ENCODE measurements around the gene CACNA2D1. TPM values are rescaled to one million over a fixed set of nuclear protein-coding genes. Genes with fewer than 3 reads are reported as not detected.

The CACNA2D1 gene
- total and polyA plus RNA-seq, 4 donors: 4.5 to 40.7 (median 24.3) TPM

GRCh38 chr7:82010416-82010815 is 433.2 kb downstream of the CACNA2D1 start:
- DNase-seq (no peak), ATAC-seq (ENCODE audit: low FRiP score) (no peak)
- H3K27me3 ChIP-seq (ENCODE audit: control insufficient read depth in 1 of 2, insufficient read depth in 2 of 2, low read length in 1 of 2): no peaks in the 10 kb centered on the region
- H3K4me1 ChIP-seq (ENCODE audit: control insufficient read depth in 1 of 2, insufficient read depth in 2 of 2, low read length in 2 of 2): no peaks in the 10 kb centered on the region
- intact Hi-C loops (cut with DNase I): no loop called here
- H3K36me3 ChIP-seq (ENCODE audit: control insufficient read depth in 1 of 2, insufficient read depth in 2 of 2, low read length in 1 of 2): no peaks in the 10 kb centered on the region
- H3K27ac ChIP-seq (ENCODE audit: low read depth in 1 of 2, low read length in 2 of 2): no peak overlapping the region
- H3K4me3 ChIP-seq (ENCODE audit: low read length in 2 of 2): no peak overlapping the region
- H3K9me3 ChIP-seq (ENCODE audit: control insufficient read depth, low read length): no peaks in the 10 kb centered on the region
- WGBS, 2 donors: 85 to 93% methylated on average over 1 of the region's 1 CpG

- H3K9me3 ChIP-seq (ENCODE audit: control insufficient read depth, low read length): no peaks in the 10 kb centered on the region
- ATAC-seq (ENCODE audit: low FRiP score) (no peak), DNase-seq (no peak)
- WGBS, 2 donors: 42 to 47% methylated on average over 3 of the region's 3 CpGs
- H3K36me3 ChIP-seq (ENCODE audit: control insufficient read depth in 1 of 2, insufficient read depth in 2 of 2, low read length in 1 of 2): no peaks in the 10 kb centered on the region
- no peak overlapping the region for H3K27ac ChIP-seq (ENCODE audit: low read depth in 1 of 2, low read length in 2 of 2)
- intact Hi-C loops (cut with DNase I): no loop called here
- H3K27me3 ChIP-seq (ENCODE audit: control insufficient read depth in 1 of 2, insufficient read depth in 2 of 2, low read length in 1 of 2): no peaks in the 10 kb centered on the region
- no peak overlapping the region for H3K4me3 ChIP-seq (ENCODE audit: low read length in 2 of 2)
- no peaks in the 10 kb centered on the region for H3K4me1 ChIP-seq (ENCODE audit: control insufficient read depth in 1 of 2, insufficient read depth in 2 of 2, low read length in 2 of 2)
These were observed 436.3 kb downstream of the CACNA2D1 start for GRCh38 chr7:82007315-82007714.

- Histone ChIP-seq H3K4me3 (ENCODE audit: low read length in 2 of 2) (no peak overlapping the region), H3K9me3 (ENCODE audit: control insufficient read depth, low read length) (no peaks in the 10 kb centered on the region), H3K36me3 (ENCODE audit: control insufficient read depth in 1 of 2, insufficient read depth in 2 of 2, low read length in 1 of 2) (no peaks in the 10 kb centered on the region), H3K27ac (ENCODE audit: low read depth in 1 of 2, low read length in 2 of 2) (no peak overlapping the region), H3K27me3 (ENCODE audit: control insufficient read depth in 1 of 2, insufficient read depth in 2 of 2, low read length in 1 of 2) (no peaks in the 10 kb centered on the region), H3K4me1 (ENCODE audit: control insufficient read depth in 1 of 2, insufficient read depth in 2 of 2, low read length in 2 of 2) (no peaks in the 10 kb centered on the region)
- WGBS, 2 donors: 94 to 98% methylated on average over 2 of the region's 2 CpGs
- DNase-seq: no peak
- intact Hi-C loops (cut with DNase I): no loop called here
- ATAC-seq (ENCODE audit: low FRiP score): no peak
These were observed 438.5 kb downstream of the CACNA2D1 start for GRCh38 chr7:82005056-82005455.

GRCh38 chr7:81993186-81993585 is 450.4 kb downstream of the CACNA2D1 start:
- intact Hi-C loops (cut with DNase I): no loop called here
- DNase-seq (no peak), ATAC-seq (ENCODE audit: low FRiP score) (no peak)
- no peak overlapping the region for H3K4me3 ChIP-seq (ENCODE audit: low read length in 2 of 2)
- no peaks in the 10 kb centered on the region for H3K36me3 ChIP-seq (ENCODE audit: control insufficient read depth in 1 of 2, insufficient read depth in 2 of 2, low read length in 1 of 2)
- no peaks in the 10 kb centered on the region for H3K27me3 ChIP-seq (ENCODE audit: control insufficient read depth in 1 of 2, insufficient read depth in 2 of 2, low read length in 1 of 2)
- no peaks in the 10 kb centered on the region for H3K9me3 ChIP-seq (ENCODE audit: control insufficient read depth, low read length)
- no peaks in the 10 kb centered on the region for H3K4me1 ChIP-seq (ENCODE audit: control insufficient read depth in 1 of 2, insufficient read depth in 2 of 2, low read length in 2 of 2)
- H3K27ac ChIP-seq (ENCODE audit: low read depth in 1 of 2, low read length in 2 of 2): no peak overlapping the region

GRCh38 chr7:81990395-81990794 is 453.2 kb downstream of the CACNA2D1 start:
- no peaks in the 10 kb centered on the region for H3K4me1 ChIP-seq (ENCODE audit: control insufficient read depth in 1 of 2, insufficient read depth in 2 of 2, low read length in 2 of 2)
- H3K27me3 ChIP-seq (ENCODE audit: control insufficient read depth in 1 of 2, insufficient read depth in 2 of 2, low read length in 1 of 2): no peaks in the 10 kb centered on the region
- no peak overlapping the region for H3K4me3 ChIP-seq (ENCODE audit: low read length in 2 of 2)
- H3K27ac ChIP-seq (ENCODE audit: low read depth in 1 of 2, low read length in 2 of 2): no peak overlapping the region
- DNase-seq: no peak
- H3K36me3 ChIP-seq (ENCODE audit: control insufficient read depth in 1 of 2, insufficient read depth in 2 of 2, low read length in 1 of 2): no peaks in the 10 kb centered on the region
- 93 to 96% methylated on average over 2 of the region's 2 CpGs for WGBS, 2 donors
- intact Hi-C loops (cut with DNase I): no loop called here
- no peaks in the 10 kb centered on the region for H3K9me3 ChIP-seq (ENCODE audit: control insufficient read depth, low read length)
- no peak for ATAC-seq (ENCODE audit: low FRiP score)

- Histone ChIP-seq H3K27me3 (ENCODE audit: control insufficient read depth in 1 of 2, insufficient read depth in 2 of 2, low read length in 1 of 2) (no peaks in the 10 kb centered on the region), H3K4me3 (ENCODE audit: low read length in 2 of 2) (no peak overlapping the region), H3K36me3 (ENCODE audit: control insufficient read depth in 1 of 2, insufficient read depth in 2 of 2, low read length in 1 of 2) (no peaks in the 10 kb centered on the region), H3K4me1 (ENCODE audit: control insufficient read depth in 1 of 2, insufficient read depth in 2 of 2, low read length in 2 of 2) (no peaks in the 10 kb centered on the region), H3K27ac (ENCODE audit: low read depth in 1 of 2, low read length in 2 of 2) (no peak overlapping the region), H3K9me3 (ENCODE audit: control insufficient read depth, low read length) (no peaks in the 10 kb centered on the region)
- ATAC-seq (ENCODE audit: low FRiP score): no peak
- no peak for DNase-seq
- intact Hi-C loops (cut with DNase I): no loop called here
- 68 to 76% methylated on average over 3 of the region's 3 CpGs for WGBS, 2 donors
These were observed 456.7 kb downstream of the CACNA2D1 start for GRCh38 chr7:81986723-81987470.

- peaks cover 0 to 2% of the 10 kb centered on the region in 2 donors for H3K36me3 ChIP-seq (ENCODE audit: control insufficient read depth in 1 of 2, insufficient read depth in 2 of 2, low read length in 1 of 2)
- intact Hi-C loops (cut with DNase I): no loop called here
- ATAC-seq (ENCODE audit: low FRiP score) (no peak), DNase-seq (no peak)
- H3K4me1 ChIP-seq (ENCODE audit: control insufficient read depth in 1 of 2, insufficient read depth in 2 of 2, low read length in 2 of 2): no peaks in the 10 kb centered on the region
- no peaks in the 10 kb centered on the region for H3K27me3 ChIP-seq (ENCODE audit: control insufficient read depth in 1 of 2, insufficient read depth in 2 of 2, low read length in 1 of 2)
- no peak overlapping the region for H3K27ac ChIP-seq (ENCODE audit: low read depth in 1 of 2, low read length in 2 of 2)
- H3K9me3 ChIP-seq (ENCODE audit: control insufficient read depth, low read length): no peaks in the 10 kb centered on the region
- WGBS, 2 donors: 79 to 87% methylated on average over 3 of the region's 3 CpGs
- no peak overlapping the region for H3K4me3 ChIP-seq (ENCODE audit: low read length in 2 of 2)
These were observed 460.2 kb downstream of the CACNA2D1 start for GRCh38 chr7:81983406-81983805.

- H3K27ac ChIP-seq (ENCODE audit: low read depth in 1 of 2, low read length in 2 of 2): no peak overlapping the region
- DNase-seq (no peak), ATAC-seq (ENCODE audit: low FRiP score) (no peak)
- intact Hi-C loops (cut with DNase I): no loop called here
- H3K4me1 ChIP-seq (ENCODE audit: control insufficient read depth in 1 of 2, insufficient read depth in 2 of 2, low read length in 2 of 2): no peaks in the 10 kb centered on the region
- H3K9me3 ChIP-seq (ENCODE audit: control insufficient read depth, low read length): no peaks in the 10 kb centered on the region
- WGBS, 2 donors: 89 to 90% methylated on average over 2 of the region's 2 CpGs
- no peaks in the 10 kb centered on the region for H3K27me3 ChIP-seq (ENCODE audit: control insufficient read depth in 1 of 2, insufficient read depth in 2 of 2, low read length in 1 of 2)
- no peak overlapping the region for H3K4me3 ChIP-seq (ENCODE audit: low read length in 2 of 2)
- no peaks in the 10 kb centered on the region for H3K36me3 ChIP-seq (ENCODE audit: control insufficient read depth in 1 of 2, insufficient read depth in 2 of 2, low read length in 1 of 2)
These were observed 470.5 kb downstream of the CACNA2D1 start for GRCh38 chr7:81973117-81973516.

GRCh38 chr7:81960026-81960425 is 483.6 kb downstream of the CACNA2D1 start:
- intact Hi-C loops (cut with DNase I): no loop called here
- Histone ChIP-seq H3K4me1 (ENCODE audit: control insufficient read depth in 1 of 2, insufficient read depth in 2 of 2, low read length in 2 of 2) (peaks cover 0 to 2% of the 10 kb centered on the region in 2 donors), H3K9me3 (ENCODE audit: control insufficient read depth, low read length) (no peaks in the 10 kb centered on the region), H3K36me3 (ENCODE audit: control insufficient read depth in 1 of 2, insufficient read depth in 2 of 2, low read length in 1 of 2) (no peaks in the 10 kb centered on the region), H3K27ac (ENCODE audit: low read depth in 1 of 2, low read length in 2 of 2) (no peak overlapping the region), H3K27me3 (ENCODE audit: control insufficient read depth in 1 of 2, insufficient read depth in 2 of 2, low read length in 1 of 2) (no peaks in the 10 kb centered on the region), H3K4me3 (ENCODE audit: low read length in 2 of 2) (no peak overlapping the region)
- WGBS, 2 donors: 23 to 32% methylated on average over 2 of the region's 2 CpGs
- DNase-seq: no peak
- no peak for ATAC-seq (ENCODE audit: low FRiP score)
